Aorta (tissue), 5 donors: Measurements from ENCODE around the gene TBCD. TPM values are rescaled to one million over a fixed set of nuclear protein-coding genes. Genes with fewer than 3 reads are reported as not detected.
"Not testable (repeated sequence)": the region's sequence is repeated elsewhere in the genome, so short reads cannot be mapped to it uniquely, and the experiment has no call there.

Source experiments
- ATAC-seq: fragments of 200-7000 bp; cut with Tn5 transposase; one replicate; pipeline ENCODE4 v1.9.1; 2022; ENCODE audit warnings: moderate library complexity; ENCODE audit not compliant: low FRiP score
- DNase-seq, 2 donors: peaks; one replicate each; pipeline ENCODE4 v3.0.0-alpha.2; 2020
- H3K27ac ChIP-seq, 2 donors: one replicate each; pipeline ENCODE4 v1.5.1; 2013; ENCODE audit warnings: low read length in 2 of 2, mild to moderate bottlenecking in 2 of 2, moderate library complexity in 2 of 2, control low read depth in 1 of 2, inconsistent platforms in 1 of 2, low read depth in 1 of 2
- H3K27me3 ChIP-seq, 2 donors: one replicate each; pipeline ENCODE4 v1.6.1; 2013; ENCODE audit warnings: control low read depth in 1 of 2, low read length in 1 of 2, mild to moderate bottlenecking in 1 of 2, moderate library complexity in 1 of 2; ENCODE audit not compliant: insufficient read depth in 2 of 2, control insufficient read depth in 1 of 2
- H3K36me3 ChIP-seq, 2 donors: one replicate each; pipeline ENCODE4 v1.6.1; 2013; ENCODE audit warnings: control low read depth in 1 of 2, low read length in 1 of 2, mild to moderate bottlenecking in 1 of 2; ENCODE audit not compliant: insufficient read depth in 2 of 2, control insufficient read depth in 1 of 2
- H3K4me1 ChIP-seq, 2 donors: one replicate each; pipeline ENCODE4 v1.6.1; 2013; ENCODE audit warnings: low read length in 2 of 2, control low read depth in 1 of 2, mild to moderate bottlenecking in 1 of 2, moderate library complexity in 1 of 2; ENCODE audit not compliant: insufficient read depth in 2 of 2, control insufficient read depth in 1 of 2
- H3K4me3 ChIP-seq, 2 donors: one replicate each; pipeline ENCODE4 v1.5.1; 2013; ENCODE audit warnings: low read length in 2 of 2, control low read depth in 1 of 2, mild to moderate bottlenecking in 1 of 2
- H3K9me3 ChIP-seq: one replicate; pipeline ENCODE4 v1.6.1; 2013; ENCODE audit warnings: mild to moderate bottlenecking, low read length; ENCODE audit not compliant: control insufficient read depth
- WGBS, 2 donors: extraction: QIAGEN DNeasy Blood & Tissue Kit; methylation state at CpG; one replicate each; pipeline ENCODE4 v1.1.7; 2013; 5-methylcytosine and 5-hydroxymethylcytosine counted together
- intact Hi-C, 2 donors: fragments of 100-400 bp; cut with DNase I; formaldehyde crosslinking; loops; one replicate each; pipeline versions ENCODE4 v1.14.2 to v1.15.0; 2022
- polyA plus RNA-seq, 2 donors: library from polyadenylated mRNA; stranded (reverse); fragments of 200-250 nt; gene quantifications; one replicate each; pipeline ENCODE4 v1.2.3, GENCODE V29; 2013
- total RNA-seq, 2 donors: library from RNA; stranded (reverse); fragmentation: NEBNext Ultra II Directional; extraction: Animal tissue kit (Norgen Biotek cat#: 25700); gene quantifications; one replicate each; pipeline ENCODE4 v1.2.1, GENCODE V29; 2021
- donor health status: healthy with polysubstance abuse.
- donor health status: Bipolar disorder and iron deficiency.
- donor health status: DM: no; HTN: no; CAD: no.
- donor health status: DM: no; HTN: no; CAD: no.
- donor health status: DM: yes; HTN: yes; CAD: no.

Gene TBCD
- total and polyA plus RNA-seq, 4 donors: 20.0 to 182 (median 111) TPM

- H3K4me1 ChIP-seq: no peaks in the 10 kb centered on the region
- no peak for DNase-seq
- H3K4me3 ChIP-seq: no peak overlapping the region
- 98% methylated on average over 10 of the region's 10 CpGs for WGBS, 2 donors
- peaks cover 0 to 2% of the 10 kb centered on the region in 2 donors for H3K36me3 ChIP-seq
- ATAC-seq: no peak
- no peak overlapping the region for H3K27ac ChIP-seq
- no peaks in the 10 kb centered on the region for H3K27me3 ChIP-seq
- no peaks in the 10 kb centered on the region for H3K9me3 ChIP-seq
- intact Hi-C loops: no loop called here
Observed at GRCh38 chr17:82740906-82741759, 10.7 kb upstream of the TBCD start.

- no peaks in the 10 kb centered on the region for H3K27me3 ChIP-seq
- DNase-seq (peak in 1 of 2 donors; percentile 22), ATAC-seq (peak; percentile 48)
- H3K4me1 ChIP-seq: no peaks in the 10 kb centered on the region
- no peak overlapping the region for H3K27ac ChIP-seq
- intact Hi-C loops: no loop called here
- WGBS, 2 donors: 94 to 95% methylated on average over 16 of the region's 16 CpGs
- no peak overlapping the region for H3K4me3 ChIP-seq
- peaks cover 0 to 2% of the 10 kb centered on the region in 2 donors for H3K36me3 ChIP-seq
- H3K9me3 ChIP-seq: no peaks in the 10 kb centered on the region
Observed at GRCh38 chr17:82743344-82744219, 8.3 kb upstream of the TBCD start.

GRCh38 chr17:82744736-82745135 lies 7.1 kb upstream of the TBCD start:
- 66 to 68% methylated on average over 7 of the region's 7 CpGs for WGBS, 2 donors
- H3K9me3 ChIP-seq, H3K27me3 ChIP-seq, H3K4me1 ChIP-seq, H3K4me3 ChIP-seq, ATAC-seq, H3K27ac ChIP-seq, H3K36me3 ChIP-seq, intact Hi-C loops: not testable (repeated sequence)
- DNase-seq: peak in 1 of 2 donors; percentile 16

- Histone ChIP-seq H3K4me3 (no peak overlapping the region), H3K9me3 (no peaks in the 10 kb centered on the region), H3K4me1 (no peaks in the 10 kb centered on the region), H3K36me3 (peaks cover 0 to 2% of the 10 kb centered on the region in 2 donors), H3K27ac (no peak overlapping the region), H3K27me3 (no peaks in the 10 kb centered on the region)
- ATAC-seq (no peak), DNase-seq (no peak)
- intact Hi-C loops: no loop called here
- WGBS, 2 donors: 84 to 90% methylated on average over 8 of the region's 8 CpGs
Observed at GRCh38 chr17:82745524-82745923, 6.3 kb upstream of the TBCD start.

- intact Hi-C loops: no loop called here
- WGBS, 2 donors: 95 to 97% methylated on average over 16 of the region's 16 CpGs
- no peak overlapping the region for H3K4me3 ChIP-seq
- no peaks in the 10 kb centered on the region for H3K27me3 ChIP-seq
- no peaks in the 10 kb centered on the region for H3K9me3 ChIP-seq
- no peak for DNase-seq
- no peak for ATAC-seq
- H3K4me1 ChIP-seq: no peaks in the 10 kb centered on the region
- H3K27ac ChIP-seq: no peak overlapping the region
- no peaks in the 10 kb centered on the region for H3K36me3 ChIP-seq
Observed at GRCh38 chr17:82748756-82749155, 3.1 kb upstream of the TBCD start.

- ATAC-seq: no peak
- intact Hi-C loops: loop anchor here in 1 of 2 donors (2.0 to 5.0 kb wide), 3 partner anchors 14 to 53 kb away; partner anchors contain the start of genes FN3KRP and RAB40B
- H3K27ac ChIP-seq: no peak overlapping the region
Observed at GRCh38 chr17:82750241-82750908, 1.5 kb upstream of the TBCD start.

GRCh38 chr17:82751171-82751570 lies 694 bp upstream of the TBCD start:
- no peaks in the 10 kb centered on the region for H3K4me1 ChIP-seq
- no peaks in the 10 kb centered on the region for H3K9me3 ChIP-seq
- H3K36me3 ChIP-seq: no peaks in the 10 kb centered on the region
- H3K27ac ChIP-seq: no peak overlapping the region
- H3K27me3 ChIP-seq: no peaks in the 10 kb centered on the region
- peak overlapping the region; percentile 8 to 52 for H3K4me3 ChIP-seq
- peak in 1 of 2 donors; percentile 85 for DNase-seq
- intact Hi-C loops: loop anchor here in 1 of 2 donors (2.0 to 5.0 kb wide), 3 partner anchors 14 to 54 kb away; partner anchors contain the start of genes FN3KRP and RAB40B
- no peak for ATAC-seq
- WGBS, 2 donors: 0 to 1% methylated on average over 29 to 56 of the region's 56 CpGs

More at GRCh38 chr17:82750241-82750908, 1.5 kb upstream of the TBCD start:
- Histone ChIP-seq H3K36me3 (no peaks in the 10 kb centered on the region), H3K4me3 (no peak overlapping the region), H3K9me3 (no peaks in the 10 kb centered on the region), H3K4me1 (no peaks in the 10 kb centered on the region), H3K27me3 (no peaks in the 10 kb centered on the region)
- DNase-seq: peak in 1 of 2 donors; percentile 35
- 73% methylated on average over 35 to 40 of the region's 40 CpGs for WGBS, 2 donors
